SH-SY5Y (cell line): ENCODE data around the gene ZNF724.

Experiments used
- GATA2 ChIP-seq: IDR thresholded peaks from 2 replicates; pipeline ENCODE4 v1.6.1; 2011; ENCODE audit warnings: mild to moderate bottlenecking, low read depth, low read length
- GATA3 ChIP-seq: IDR thresholded peaks from 2 replicates; pipeline ENCODE4 v1.6.1; 2011; ENCODE audit warnings: low read depth, mild to moderate bottlenecking, low read length, moderate library complexity

GRCh38 chr19:23285948-23286347 lies 35.8 kb upstream of the ZNF724 start:
- TF ChIP-seq GATA2 = no peak
- TF ChIP-seq GATA3 = no peak
